ENCODE data around the gene DNHD1. TPM values are rescaled to one million over a fixed set of nuclear protein-coding genes. Genes with fewer than 3 reads are reported as not detected.

DNHD1 gene
- total RNA-seq, 1 donor from 2014 or later, result 17.3 TPM

DNA sequence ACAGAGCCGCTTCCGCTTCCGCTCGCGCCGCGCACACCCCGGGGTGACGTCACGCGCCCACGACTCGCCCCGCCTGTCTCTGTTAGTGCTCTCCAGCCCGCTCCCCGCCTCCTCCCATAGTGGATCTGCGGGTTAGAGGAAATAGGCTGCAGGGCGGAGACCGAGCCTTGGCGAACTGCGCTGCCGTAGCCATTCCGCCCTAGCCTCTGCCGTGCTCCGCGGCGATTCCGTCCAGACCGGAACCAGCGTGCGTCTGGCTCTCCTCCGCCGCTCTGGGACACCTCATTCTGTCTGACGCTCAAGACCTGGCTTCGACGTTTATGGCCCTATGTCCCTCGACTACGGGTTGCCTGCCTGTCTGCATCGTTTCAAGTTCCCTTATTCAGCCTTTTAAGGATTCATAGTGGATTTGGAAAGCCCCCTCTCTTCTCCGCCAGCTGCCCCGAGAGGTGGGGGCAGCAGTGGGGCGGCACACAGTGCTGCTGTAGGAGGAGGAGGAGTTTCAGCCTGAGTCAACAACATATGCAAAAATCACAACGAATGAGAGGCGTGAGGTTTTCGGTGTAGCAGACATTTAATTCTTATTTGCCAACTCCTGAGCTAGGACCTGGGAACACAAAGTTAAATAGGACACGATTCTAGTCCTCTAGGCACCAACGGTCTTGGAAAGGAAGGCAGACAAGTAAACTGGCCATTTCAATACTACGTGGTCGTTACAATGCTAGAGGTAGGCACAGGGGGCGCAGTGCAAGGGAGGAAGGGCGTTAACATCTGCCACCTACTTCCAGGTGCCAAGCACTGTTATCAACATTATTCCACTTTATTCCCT lies 115.3 kb downstream of the DNHD1 start, which contains the start of gene TAF10:
Gene TAF10, minus strand, starts transcription at position 4 of the 829 bp plus-strand sequence. CDS start 27 bp downstream, outside the sequence.
- Mint-ChIP-seq H3K4me3 (peak within 1 kb of the TSS; percentile 83), H3K36me3 (peaks cover 22% of the 10 kb centered on the region), H3K9me3 (no peaks in the 10 kb centered on the region), H3K4me1 (peaks cover 11% of the 10 kb centered on the region), H3K27ac (peak within 1 kb of the TSS; percentile 96), H3K27me3 (ENCODE audit: low read depth) (no peaks in the 10 kb centered on the region)
- TF ChIP-seq, protein P1, sequence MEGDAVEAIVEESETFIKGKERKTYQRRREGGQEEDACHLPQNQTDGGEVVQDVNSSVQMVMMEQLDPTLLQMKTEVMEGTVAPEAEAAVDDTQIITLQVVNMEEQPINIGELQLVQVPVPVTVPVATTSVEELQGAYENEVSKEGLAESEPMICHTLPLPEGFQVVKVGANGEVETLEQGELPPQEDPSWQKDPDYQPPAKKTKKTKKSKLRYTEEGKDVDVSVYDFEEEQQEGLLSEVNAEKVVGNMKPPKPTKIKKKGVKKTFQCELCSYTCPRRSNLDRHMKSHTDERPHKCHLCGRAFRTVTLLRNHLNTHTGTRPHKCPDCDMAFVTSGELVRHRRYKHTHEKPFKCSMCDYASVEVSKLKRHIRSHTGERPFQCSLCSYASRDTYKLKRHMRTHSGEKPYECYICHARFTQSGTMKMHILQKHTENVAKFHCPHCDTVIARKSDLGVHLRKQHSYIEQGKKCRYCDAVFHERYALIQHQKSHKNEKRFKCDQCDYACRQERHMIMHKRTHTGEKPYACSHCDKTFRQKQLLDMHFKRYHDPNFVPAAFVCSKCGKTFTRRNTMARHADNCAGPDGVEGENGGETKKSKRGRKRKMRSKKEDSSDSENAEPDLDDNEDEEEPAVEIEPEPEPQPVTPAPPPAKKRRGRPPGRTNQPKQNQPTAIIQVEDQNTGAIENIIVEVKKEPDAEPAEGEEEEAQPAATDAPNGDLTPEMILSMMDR (IDR thresholded peaks at IDR 0.05; ENCODE audit: unreplicated experiment), result peak; percentile 31
- peak; percentile 96 to 97 for DNase-seq (ENCODE audit: low spot score in 2 of 2, unreplicated experiment in 2 of 2)

DNA sequence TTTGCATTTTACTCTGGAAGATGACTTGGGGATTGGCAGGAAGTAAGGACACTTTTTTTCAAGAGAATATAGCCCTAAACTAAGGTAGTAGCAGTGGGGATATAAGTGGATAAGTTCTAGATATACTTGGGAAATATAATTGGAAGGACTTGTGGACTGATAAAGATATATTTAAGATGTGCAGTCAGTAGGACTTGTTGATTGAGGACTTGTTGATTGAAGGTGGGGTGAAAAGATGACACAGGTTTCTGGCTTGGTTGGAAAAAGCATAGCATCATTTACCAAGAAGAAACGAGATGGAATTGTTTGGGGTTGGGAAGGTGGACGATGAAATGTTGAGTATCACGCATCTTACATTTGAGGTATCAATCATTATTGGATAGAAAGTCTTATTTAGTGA lies 116.4 kb downstream of the DNHD1 start:
- H3K27me3 Mint-ChIP-seq (ENCODE audit: low read depth), result no peaks in the 10 kb centered on the region
- no peaks in the 10 kb centered on the region for H3K9me3 Mint-ChIP-seq
- TF ChIP-seq, protein P1 (IDR thresholded peaks at IDR 0.05; ENCODE audit: unreplicated experiment), result no peak
- H3K27ac Mint-ChIP-seq, result no peak overlapping the region
- H3K4me1 Mint-ChIP-seq, result peaks cover 8% of the 10 kb centered on the region
- no peak for DNase-seq (ENCODE audit: low spot score in 2 of 2, unreplicated experiment in 2 of 2)
- H3K4me3 Mint-ChIP-seq, result no peak overlapping the region
- peaks cover 19% of the 10 kb centered on the region for H3K36me3 Mint-ChIP-seq

DNA sequence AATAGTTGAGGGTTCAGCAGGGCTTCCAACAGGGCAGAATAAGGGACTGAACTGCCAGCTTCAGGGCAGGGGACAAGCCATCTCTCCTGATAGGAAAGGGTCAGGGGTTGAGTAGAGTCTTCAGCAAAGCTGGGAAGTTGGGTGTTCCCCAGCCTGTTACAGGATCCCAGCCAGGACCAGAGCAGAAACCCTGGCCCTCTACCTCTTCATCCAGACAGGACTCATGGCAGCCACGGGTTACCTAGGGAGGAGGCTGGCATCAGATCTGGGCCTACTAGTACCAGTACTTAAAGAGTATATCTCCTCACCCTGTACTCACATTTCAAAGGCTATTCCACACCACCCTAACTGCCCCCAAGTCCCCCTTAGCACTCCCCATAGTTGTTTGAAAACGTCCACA lies 117.4 kb downstream of the DNHD1 start:
- peaks cover 8% of the 10 kb centered on the region for H3K4me1 Mint-ChIP-seq
- peaks cover 13% of the 10 kb centered on the region for H3K36me3 Mint-ChIP-seq
- TF ChIP-seq, protein P1 (IDR thresholded peaks at IDR 0.05; ENCODE audit: unreplicated experiment), result no peak
- no peak overlapping the region for H3K4me3 Mint-ChIP-seq
- H3K27ac Mint-ChIP-seq, result no peak overlapping the region
- DNase-seq (ENCODE audit: low spot score in 2 of 2, unreplicated experiment in 2 of 2), result no peak
- no peaks in the 10 kb centered on the region for H3K27me3 Mint-ChIP-seq (ENCODE audit: low read depth)
- H3K9me3 Mint-ChIP-seq, result no peaks in the 10 kb centered on the region

DNA sequence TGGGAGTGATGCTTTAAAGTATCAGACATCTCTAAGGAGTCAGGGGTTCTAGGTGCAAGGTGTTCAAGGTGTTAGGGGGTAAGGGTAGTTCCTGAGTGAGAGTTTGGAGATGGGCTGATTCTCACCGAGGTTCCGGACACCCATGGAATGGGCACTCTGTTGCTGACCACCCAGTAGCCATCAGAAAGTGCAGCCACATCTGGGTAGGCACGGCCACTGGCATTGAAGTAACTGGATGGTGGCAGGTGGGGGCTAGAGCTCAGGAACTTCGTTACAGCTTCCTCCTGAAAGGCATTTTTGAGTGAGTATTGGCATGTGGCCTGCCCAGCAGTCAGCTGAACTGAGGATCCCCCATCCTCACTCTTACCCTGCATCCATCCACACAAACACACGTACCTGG lies 118.0 kb downstream of the DNHD1 start:
- Mint-ChIP-seq H3K4me3 (no peak overlapping the region), H3K27me3 (ENCODE audit: low read depth) (no peaks in the 10 kb centered on the region), H3K27ac (no peak overlapping the region), H3K4me1 (peaks cover 8% of the 10 kb centered on the region), H3K36me3 (peaks cover 7% of the 10 kb centered on the region), H3K9me3 (no peaks in the 10 kb centered on the region)
- TF ChIP-seq, protein P1 (IDR thresholded peaks at IDR 0.05; ENCODE audit: unreplicated experiment), result no peak
- DNase-seq (ENCODE audit: low spot score in 2 of 2, unreplicated experiment in 2 of 2), result no peak

DNA sequence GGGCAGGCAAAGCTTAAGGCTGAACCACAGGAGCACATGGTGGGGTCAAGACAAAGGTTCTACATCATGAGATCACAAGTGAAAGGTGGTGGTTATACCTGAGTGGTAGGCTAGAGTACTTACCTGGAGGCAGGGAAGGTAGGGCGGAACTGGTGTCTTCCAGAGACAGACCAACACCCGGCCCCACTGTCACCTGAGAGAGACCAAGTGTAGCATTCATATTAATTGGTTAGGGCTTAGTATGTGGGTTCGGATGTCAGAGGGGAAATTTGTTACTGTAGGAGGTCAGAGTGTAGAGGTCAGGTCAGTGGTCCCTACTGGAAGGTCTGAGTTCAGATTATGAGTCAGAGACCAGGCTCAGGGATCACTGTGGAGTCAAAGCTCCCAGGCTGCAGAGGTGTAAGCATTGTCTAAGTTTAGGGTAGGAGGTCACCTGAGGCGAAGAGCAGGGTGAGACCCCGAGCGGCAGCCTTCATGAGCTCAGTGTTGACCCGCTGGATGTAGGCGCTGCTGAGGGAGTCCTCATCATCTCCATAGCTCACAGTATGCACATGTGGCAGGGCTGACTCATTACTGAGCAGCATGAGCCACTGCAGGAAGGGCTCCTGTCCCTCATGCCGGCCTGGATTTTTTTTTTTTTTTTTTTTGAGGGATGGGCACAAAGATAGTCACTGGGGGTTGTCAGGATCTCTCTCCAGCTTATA lies 119.0 kb downstream of the DNHD1 start:
- Mint-ChIP-seq H3K36me3 (peaks cover 3% of the 10 kb centered on the region), H3K4me3 (no peak overlapping the region), H3K27ac (no peak overlapping the region), H3K27me3 (ENCODE audit: low read depth) (no peaks in the 10 kb centered on the region), H3K4me1 (peaks cover 5% of the 10 kb centered on the region), H3K9me3 (no peaks in the 10 kb centered on the region)
- TF ChIP-seq, protein P1 (IDR thresholded peaks at IDR 0.05; ENCODE audit: unreplicated experiment), result no peak
- DNase-seq (ENCODE audit: low spot score in 2 of 2, unreplicated experiment in 2 of 2), result no peak
